ENCODE results near the gene TMEM141.
"Not testable (repeated sequence)": the region's sequence is repeated elsewhere in the genome, so short reads cannot be mapped to it uniquely, and the experiment has no call there.

TMEM141 gene

DNA sequence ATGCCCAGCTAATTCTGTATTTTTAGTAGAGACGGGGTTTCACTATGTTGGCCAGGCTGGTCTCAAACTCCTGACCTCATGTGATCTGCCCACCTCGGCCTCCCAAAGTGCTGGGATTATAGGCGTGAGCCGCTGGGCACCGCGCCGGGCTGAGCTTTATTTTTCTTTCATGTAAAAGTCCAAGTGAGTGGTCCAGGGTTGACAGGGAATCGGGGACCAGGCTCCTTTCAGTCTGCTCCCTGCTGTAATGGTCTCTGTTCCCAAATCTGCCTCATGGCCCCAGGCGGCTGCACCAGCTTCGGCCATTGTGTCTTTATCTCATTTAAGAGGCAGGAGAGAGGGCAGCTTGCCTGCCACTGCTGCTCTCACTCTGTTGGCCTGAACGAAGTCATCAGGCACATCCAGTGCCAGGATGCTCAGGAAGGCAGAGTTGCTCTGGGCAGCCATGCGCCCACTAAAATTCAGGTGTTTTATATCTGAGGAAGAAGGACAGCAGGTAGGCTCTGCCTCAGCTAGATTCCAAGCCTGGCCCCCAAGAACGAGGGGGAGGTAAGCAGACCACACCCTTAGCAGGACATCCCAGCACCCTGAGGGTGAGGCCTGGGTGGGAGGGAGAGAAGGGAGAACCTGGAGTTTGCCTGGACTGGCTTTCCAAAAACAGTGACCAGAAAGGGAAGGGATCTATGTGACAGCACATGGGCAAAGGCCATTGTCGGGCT is 3.3 kb downstream of the TMEM141 start:
- no peak for DNase-seq (ENCODE audit: low read depth in 2 of 2)

DNA sequence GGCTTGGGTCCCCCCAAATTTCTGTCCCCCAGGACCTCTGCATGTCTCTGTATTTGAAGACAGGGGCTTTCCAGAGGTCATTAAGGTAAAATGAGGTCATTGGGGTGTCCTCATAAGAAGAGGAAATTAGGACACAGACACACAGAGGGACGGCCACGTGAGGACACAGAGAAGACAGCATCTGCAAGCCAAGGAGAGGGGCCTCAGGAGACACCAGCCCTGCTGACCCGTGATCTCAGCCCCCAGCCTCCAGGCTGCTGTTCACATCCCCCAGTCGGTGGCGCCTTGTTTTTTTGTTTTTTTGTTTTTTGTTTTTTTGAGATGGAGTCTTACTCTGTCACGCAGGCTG is 3.8 kb downstream of the TMEM141 start:
- DNase-seq (ENCODE audit: low read depth in 2 of 2) = no peak

DNA sequence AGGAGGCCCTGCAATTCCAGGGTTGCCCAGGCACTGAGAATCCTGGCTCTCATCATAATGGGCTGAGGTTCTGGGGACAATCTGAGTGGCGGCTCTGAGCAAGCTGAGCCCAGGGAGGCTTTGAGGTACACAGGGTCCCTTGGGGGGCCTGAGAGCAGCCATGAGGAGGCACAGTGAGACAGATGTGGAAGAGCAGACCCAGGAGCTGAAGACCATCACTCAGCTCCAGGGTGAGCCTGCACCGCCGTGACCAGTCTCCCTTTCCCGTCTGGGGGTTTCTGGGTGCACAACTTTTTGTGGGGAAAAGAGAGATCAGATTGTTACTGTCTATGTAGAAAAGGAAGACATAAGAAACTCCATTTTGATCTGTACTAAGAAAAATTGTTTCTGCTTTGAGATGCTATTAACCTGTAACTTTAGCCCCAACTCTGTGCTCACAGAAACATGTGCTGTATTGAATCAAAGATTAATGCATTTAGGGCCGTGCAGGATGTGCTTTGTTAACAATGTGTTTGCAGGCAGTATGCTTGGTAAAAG is 5.2 kb downstream of the TMEM141 start, which contains the start of gene CCDC183:
TSS of gene CCDC183 (plus strand) at position 101 of the 537 bp plus-strand sequence. CDS start at position 161, 60 bp downstream.
- no peak for DNase-seq (ENCODE audit: low read depth in 2 of 2)

DNA sequence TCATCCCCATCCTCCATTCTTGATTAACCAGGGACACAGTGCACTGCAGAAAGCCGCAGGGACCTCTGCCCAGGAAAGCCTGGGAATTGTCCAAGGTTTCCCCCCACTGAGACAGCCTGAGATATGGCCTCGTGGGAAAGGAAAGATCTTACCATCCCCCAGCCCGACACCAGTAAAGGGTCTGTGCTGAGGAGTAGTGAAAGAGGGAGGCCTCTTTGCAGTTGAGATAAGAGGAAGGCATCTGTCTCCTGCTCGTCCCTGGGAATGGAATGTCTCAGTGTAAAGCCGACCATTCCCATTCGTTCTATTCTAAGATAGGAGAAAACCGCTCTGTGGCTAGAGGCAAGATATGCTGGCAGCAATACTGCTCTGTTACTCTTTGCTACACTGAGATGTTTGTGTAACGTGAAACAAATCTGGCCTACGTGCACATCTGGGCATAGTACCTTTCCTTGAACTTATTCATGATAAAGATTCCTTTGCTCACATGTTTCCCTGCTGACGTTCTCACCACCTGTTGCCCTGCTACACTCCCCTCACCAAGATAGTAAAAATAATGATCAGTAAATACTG is 5.7 kb downstream of the TMEM141 start:
- not testable (repeated sequence) for DNase-seq (ENCODE audit: low read depth in 2 of 2)

DNA sequence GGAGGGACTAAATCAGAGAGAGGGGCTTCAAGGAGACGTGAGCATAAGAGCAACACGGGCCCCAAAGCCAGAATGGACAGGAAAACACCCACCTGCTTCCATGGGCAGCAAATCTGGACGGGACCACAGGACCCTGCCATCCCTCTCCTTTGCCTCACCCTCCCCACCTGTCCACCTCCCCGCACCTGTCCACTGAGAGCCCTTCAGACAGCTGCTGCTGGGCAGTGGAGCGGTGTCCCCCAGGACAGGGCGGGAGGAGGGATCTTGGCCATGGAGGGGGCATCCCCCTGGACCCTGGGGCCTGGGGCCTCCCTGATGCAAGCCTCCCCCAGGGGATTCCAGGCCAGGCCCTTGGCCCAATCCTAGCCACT is 7.5 kb downstream of the TMEM141 start:
- no peak for DNase-seq (ENCODE audit: low read depth in 2 of 2)

GRCh38 chr9:136799079-136799853 is 8.1 kb downstream of the TMEM141 start:
- no peak for DNase-seq (ENCODE audit: low read depth in 2 of 2)

GRCh38 chr9:136799854-136800657 is 8.9 kb downstream of the TMEM141 start:
- peak; percentile 79 to 83 for DNase-seq (ENCODE audit: low read depth in 2 of 2)

DNA sequence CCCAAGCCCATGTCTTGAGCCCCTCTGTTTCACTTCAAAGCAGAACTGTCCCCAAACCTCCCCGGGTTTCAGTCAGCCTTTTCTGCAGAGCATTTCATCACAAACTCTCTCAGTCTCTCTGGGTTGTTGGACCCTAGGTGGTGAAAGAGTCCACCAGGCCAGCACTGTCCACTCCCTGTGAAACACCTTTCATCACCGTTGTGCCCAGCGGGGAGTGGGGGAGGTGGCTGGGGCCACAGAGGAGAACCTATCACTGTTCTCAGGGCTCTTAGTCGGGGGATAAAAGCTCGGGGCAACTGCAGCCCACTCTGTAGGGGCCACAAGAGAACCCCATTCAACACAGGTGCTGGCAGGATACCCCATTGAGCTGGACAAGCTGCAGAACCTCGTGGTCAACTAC is 11.2 kb downstream of the TMEM141 start:
- no peak for DNase-seq (ENCODE audit: low read depth in 2 of 2)

- not testable (repeated sequence) for DNase-seq (ENCODE audit: low read depth in 2 of 2)
Observed at GRCh38 chr9:136803009-136803550, 11.9 kb downstream of the TMEM141 start.

- DNase-seq (ENCODE audit: low read depth in 2 of 2) = no peak
Observed at GRCh38 chr9:136803551-136804508, 12.7 kb downstream of the TMEM141 start.

DNA sequence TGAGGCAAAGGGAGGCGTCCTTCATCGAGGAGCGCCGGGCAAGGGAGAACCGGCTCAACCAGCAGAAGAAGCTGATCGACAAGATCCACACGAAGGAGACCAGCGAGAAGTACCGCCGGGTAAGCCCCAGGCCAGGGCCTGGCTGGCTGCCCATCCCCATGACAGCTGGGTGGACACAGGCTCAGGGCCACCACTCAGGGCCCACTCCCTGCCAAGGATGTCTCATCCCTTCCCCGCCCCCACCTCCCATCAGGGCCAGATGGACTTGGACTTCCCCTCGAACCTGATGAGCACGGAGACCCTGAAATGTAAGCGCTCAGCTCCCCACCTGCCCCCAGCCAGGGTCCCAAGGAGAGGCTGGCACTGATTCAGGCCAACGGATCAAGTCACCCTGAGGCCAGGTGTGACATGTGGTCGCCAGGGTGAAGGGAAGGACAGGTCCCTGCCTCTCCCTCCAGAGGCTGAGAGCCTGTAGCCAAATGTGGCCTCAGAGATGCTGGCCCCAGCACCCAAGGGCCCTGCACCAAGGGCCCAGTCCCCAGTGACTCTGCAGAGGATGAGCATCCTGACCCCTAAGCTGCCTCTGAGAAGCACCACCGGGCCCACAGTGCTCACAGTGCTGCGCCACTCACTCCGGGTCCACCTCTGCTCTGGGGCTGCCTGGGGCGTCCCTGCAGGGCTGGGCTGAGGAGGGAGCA is 13.5 kb downstream of the TMEM141 start:
- DNase-seq (ENCODE audit: low read depth in 2 of 2) = no peak

DNA sequence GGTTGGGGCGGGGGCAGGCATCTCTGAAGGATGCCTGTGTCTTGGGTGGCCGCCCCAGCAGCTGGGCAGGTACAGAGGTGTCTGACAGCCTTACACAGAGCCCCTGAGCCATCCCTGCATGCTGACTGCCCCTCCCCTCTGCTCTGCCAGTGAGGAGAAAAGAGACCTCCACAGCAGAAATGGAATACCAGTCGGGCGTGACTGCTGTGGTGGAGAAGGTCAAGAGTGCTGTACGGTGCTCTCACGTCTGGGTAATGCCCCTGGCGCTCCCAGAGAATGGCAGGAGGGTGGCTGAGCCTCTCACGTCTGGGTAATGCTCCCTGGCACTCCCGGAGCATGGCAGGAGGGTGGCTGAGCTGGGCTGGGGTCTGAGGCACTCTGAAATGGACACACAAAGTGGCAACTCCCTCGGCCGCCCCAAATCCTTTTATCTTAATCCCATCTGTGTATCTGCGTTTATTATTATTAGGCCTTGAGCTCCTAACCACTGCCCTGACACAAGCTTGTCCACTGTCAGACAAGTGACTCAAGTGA is 14.1 kb downstream of the TMEM141 start:
- no peak for DNase-seq (ENCODE audit: low read depth in 2 of 2)

DNA sequence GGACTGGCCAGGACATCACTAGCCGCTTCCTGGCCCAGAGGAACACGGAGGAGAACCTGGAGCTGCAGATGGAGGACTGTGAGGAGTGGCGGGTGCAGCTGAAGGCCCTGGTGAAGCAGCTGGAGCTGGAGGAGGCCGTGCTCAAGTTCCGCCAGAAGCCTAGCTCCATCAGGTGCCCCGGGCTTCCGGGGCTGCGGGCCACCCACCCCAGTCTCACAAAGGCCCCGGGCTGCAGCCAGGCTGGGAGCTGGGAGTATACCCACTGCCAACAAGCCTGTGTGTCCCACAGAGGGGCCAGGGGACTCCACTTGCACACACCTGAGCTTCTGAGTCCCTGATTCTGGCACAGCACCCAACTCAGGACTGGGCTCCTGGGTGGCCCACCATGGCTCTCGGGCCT is 14.9 kb downstream of the TMEM141 start:
- DNase-seq (ENCODE audit: low read depth in 2 of 2) = no peak

- DNase-seq (ENCODE audit: low read depth in 2 of 2) = no peak
Observed at GRCh38 chr9:136806631-136807201, 15.6 kb downstream of the TMEM141 start.

DNA sequence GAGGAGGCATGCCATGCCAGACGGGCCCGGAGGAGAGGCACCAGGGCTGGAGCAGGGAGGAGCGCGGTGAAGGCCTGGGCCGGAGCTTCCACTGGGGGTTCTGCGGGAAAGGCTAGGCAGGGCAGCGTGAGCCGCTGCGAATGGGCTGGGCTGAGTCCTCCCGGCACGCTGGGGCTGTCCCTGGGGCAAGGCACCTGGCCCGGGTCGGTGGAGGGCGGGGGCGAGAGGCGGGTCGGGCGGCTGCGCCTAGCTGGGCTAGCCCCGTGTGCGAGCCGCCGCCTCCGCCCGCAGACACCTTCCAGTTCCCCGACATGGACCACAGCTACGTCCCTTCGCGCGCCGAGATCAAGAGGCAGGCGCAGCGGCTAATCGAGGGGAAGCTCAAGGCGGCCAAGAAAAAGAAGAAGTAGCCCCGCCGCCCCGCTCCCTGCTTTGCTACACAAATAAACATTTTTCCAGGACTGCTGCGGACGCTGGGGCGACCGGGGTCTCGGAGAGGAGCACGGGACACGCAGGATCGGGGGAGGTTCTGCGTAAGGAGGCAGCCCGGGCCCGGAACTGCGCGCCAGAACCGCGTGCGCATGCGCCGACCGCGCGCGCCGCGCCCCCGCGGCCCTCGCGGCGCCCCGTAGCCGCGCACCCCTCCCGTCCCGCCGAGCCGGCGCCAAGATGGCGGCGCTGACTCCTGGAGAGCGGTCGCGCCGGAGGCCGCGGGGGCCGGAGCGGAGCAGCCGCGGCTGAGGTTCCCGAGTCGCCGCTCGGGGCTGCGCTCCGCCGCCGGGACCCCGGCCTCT is 16.3 kb downstream of the TMEM141 start, which contains the start of gene RABL6:
TSS of gene RABL6 (plus strand) at position 668 of the 794 bp plus-strand sequence. CDS start 249 bp downstream, outside the sequence.
- DNase-seq (ENCODE audit: low read depth in 2 of 2) = peak; percentile 52 to 74

- DNase-seq (ENCODE audit: low read depth in 2 of 2) = peak in 1 of 2 donors; percentile 31
Observed at GRCh38 chr9:136808075-136808805, 17.1 kb downstream of the TMEM141 start.

GRCh38 chr9:136808806-136809158 is 17.6 kb downstream of the TMEM141 start:
- DNase-seq (ENCODE audit: low read depth in 2 of 2) = no peak
